GM19372 (cell line): ENCODE measurements around the gene MRPL43.
"Not testable (repeated sequence)": the region's sequence is repeated elsewhere in the genome, so short reads cannot be mapped to it uniquely, and the experiment has no call there.

Experiments
- ATAC-seq: cut with Tn5 transposase; IDR thresholded peaks from one replicate; pipeline ENCODE4 v1.9.1; 2021; ENCODE audit warnings: mild to moderate bottlenecking, low read depth, moderate library complexity; ENCODE audit not compliant: unreplicated experiment

The MRPL43 gene

GRCh38 chr10:100986952-100987684 is at the start of gene MRPL43, which contains the start of gene TWNK:
MRPL43 (minus strand) TSS chr10:100987497; CDS start chr10:100987443, 54 bp downstream.
TWNK (plus strand) TSS chr10:100987543; CDS start chr10:100988211, 668 bp downstream.
- peak; percentile 80 for ATAC-seq

- ATAC-seq, result no peak
Observed at GRCh38 chr10:101036726-101037125, 49.4 kb upstream of the MRPL43 start.

- no peak for ATAC-seq
Observed at GRCh38 chr10:101035916-101036702, 48.8 kb upstream of the MRPL43 start.

GRCh38 chr10:101035314-101035713 is 48.0 kb upstream of the MRPL43 start:
- no peak for ATAC-seq

GRCh38 chr10:101034404-101034803 is 47.1 kb upstream of the MRPL43 start:
- ATAC-seq, result not testable (repeated sequence)

GRCh38 chr10:101033276-101033675 is 46.0 kb upstream of the MRPL43 start:
- ATAC-seq, result no peak

- ATAC-seq, result no peak
Observed at GRCh38 chr10:101032637-101033224, 45.4 kb upstream of the MRPL43 start.

GRCh38 chr10:101031796-101032636 is 44.7 kb upstream of the MRPL43 start:
- ATAC-seq, result no peak

GRCh38 chr10:101031128-101031795 is 44.0 kb upstream of the MRPL43 start, which contains the start of the genes PDZD7 and SFXN3:
PDZD7 (minus strand) TSS chr10:101031129; CDS start chr10:101030219, 910 bp downstream.
SFXN3 (plus strand) TSS chr10:101031234; CDS start chr10:101034695, 3,461 bp downstream.
- ATAC-seq, result peak; percentile 89

GRCh38 chr10:101030496-101031127 is 43.3 kb upstream of the MRPL43 start:
- ATAC-seq, result no peak

- ATAC-seq, result no peak
Observed at GRCh38 chr10:101029520-101030295, 42.4 kb upstream of the MRPL43 start.

- no peak for ATAC-seq
Observed at GRCh38 chr10:101028446-101029337, 41.4 kb upstream of the MRPL43 start.

- no peak for ATAC-seq
Observed at GRCh38 chr10:101027106-101027720, 39.9 kb upstream of the MRPL43 start.

GRCh38 chr10:101022967-101023705 is 35.8 kb upstream of the MRPL43 start:
- no peak for ATAC-seq

GRCh38 chr10:101021692-101022251 is 34.5 kb upstream of the MRPL43 start:
- no peak for ATAC-seq

- no peak for ATAC-seq
Observed at GRCh38 chr10:101021239-101021638, 33.9 kb upstream of the MRPL43 start.
